ENCODE results near the gene EGFL6. TPM values are rescaled to one million over a fixed set of nuclear protein-coding genes. Genes with fewer than 3 reads are reported as not detected.

The EGFL6 gene
- total and polyA plus RNA-seq, 2 of the 13 experiments (the other 11 are each of a cell fraction or from before 2014, with no cell fraction given) = not detected

DNA sequence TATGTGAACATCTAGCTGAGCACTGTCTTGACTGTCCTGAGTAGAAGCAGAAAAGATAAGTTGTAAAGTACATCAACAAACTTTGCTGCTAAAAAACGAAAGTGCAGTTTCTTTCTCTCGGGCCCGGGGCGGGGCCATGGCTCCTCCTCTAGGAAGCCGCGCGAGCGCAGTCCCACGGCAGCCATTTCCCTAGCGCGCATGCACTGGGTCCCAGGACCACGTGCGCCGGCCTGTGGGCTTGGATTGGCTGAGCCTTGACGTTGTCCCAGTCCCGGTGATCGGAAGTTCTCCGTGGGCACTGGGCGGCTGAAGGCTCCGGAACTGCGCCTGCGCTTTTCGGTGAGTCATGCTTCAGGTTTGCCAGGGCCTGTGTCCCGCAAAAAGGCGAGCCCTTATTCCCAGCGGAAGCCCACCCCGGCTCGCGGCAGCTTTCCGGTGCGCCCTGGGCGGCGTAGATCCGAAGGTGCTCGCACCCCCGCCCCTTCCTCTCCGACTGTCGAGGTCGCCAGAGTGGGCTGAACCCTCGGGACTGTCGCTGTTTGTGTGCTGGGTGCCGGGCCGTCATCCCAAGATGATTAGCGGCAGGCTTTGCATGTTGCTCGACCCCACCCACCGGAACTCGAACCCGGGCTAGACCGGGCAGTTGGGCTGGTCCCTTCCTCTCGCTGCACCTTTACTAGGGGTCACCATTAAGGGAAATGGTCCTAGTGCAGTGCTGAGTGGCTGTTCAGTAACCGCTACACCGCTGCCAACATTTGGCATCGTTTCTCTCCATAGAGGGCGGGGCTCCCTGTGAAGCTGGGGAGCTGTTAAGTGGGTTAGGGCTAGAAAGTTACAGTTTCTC lies 83.7 kb downstream of the EGFL6 start, which contains the start of gene TCEANC (continued):
- TF ChIP-seq, protein P1, sequence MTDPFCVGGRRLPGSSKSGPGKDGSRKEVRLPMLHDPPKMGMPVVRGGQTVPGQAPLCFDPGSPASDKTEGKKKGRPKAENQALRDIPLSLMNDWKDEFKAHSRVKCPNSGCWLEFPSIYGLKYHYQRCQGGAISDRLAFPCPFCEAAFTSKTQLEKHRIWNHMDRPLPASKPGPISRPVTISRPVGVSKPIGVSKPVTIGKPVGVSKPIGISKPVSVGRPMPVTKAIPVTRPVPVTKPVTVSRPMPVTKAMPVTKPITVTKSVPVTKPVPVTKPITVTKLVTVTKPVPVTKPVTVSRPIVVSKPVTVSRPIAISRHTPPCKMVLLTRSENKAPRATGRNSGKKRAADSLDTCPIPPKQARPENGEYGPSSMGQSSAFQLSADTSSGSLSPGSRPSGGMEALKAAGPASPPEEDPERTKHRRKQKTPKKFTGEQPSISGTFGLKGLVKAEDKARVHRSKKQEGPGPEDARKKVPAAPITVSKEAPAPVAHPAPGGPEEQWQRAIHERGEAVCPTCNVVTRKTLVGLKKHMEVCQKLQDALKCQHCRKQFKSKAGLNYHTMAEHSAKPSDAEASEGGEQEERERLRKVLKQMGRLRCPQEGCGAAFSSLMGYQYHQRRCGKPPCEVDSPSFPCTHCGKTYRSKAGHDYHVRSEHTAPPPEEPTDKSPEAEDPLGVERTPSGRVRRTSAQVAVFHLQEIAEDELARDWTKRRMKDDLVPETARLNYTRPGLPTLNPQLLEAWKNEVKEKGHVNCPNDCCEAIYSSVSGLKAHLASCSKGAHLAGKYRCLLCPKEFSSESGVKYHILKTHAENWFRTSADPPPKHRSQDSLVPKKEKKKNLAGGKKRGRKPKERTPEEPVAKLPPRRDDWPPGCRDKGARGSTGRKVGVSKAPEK (CRISPR knock-in tag; IDR thresholded peaks at IDR 0.05; ENCODE audit: borderline replicate concordance) = no peak
- TF ChIP-seq, protein P2, sequence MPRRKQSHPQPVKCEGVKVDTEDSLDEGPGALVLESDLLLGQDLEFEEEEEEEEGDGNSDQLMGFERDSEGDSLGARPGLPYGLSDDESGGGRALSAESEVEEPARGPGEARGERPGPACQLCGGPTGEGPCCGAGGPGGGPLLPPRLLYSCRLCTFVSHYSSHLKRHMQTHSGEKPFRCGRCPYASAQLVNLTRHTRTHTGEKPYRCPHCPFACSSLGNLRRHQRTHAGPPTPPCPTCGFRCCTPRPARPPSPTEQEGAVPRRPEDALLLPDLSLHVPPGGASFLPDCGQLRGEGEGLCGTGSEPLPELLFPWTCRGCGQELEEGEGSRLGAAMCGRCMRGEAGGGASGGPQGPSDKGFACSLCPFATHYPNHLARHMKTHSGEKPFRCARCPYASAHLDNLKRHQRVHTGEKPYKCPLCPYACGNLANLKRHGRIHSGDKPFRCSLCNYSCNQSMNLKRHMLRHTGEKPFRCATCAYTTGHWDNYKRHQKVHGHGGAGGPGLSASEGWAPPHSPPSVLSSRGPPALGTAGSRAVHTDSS (CRISPR knock-in tag; conservative IDR thresholded peaks at IDR 0.05) = no peak
- TF ChIP-seq, protein P3, sequence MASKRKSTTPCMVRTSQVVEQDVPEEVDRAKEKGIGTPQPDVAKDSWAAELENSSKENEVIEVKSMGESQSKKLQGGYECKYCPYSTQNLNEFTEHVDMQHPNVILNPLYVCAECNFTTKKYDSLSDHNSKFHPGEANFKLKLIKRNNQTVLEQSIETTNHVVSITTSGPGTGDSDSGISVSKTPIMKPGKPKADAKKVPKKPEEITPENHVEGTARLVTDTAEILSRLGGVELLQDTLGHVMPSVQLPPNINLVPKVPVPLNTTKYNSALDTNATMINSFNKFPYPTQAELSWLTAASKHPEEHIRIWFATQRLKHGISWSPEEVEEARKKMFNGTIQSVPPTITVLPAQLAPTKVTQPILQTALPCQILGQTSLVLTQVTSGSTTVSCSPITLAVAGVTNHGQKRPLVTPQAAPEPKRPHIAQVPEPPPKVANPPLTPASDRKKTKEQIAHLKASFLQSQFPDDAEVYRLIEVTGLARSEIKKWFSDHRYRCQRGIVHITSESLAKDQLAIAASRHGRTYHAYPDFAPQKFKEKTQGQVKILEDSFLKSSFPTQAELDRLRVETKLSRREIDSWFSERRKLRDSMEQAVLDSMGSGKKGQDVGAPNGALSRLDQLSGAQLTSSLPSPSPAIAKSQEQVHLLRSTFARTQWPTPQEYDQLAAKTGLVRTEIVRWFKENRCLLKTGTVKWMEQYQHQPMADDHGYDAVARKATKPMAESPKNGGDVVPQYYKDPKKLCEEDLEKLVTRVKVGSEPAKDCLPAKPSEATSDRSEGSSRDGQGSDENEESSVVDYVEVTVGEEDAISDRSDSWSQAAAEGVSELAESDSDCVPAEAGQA (IDR thresholded peaks at IDR 0.05; ENCODE audit: low read depth) = no peak
- TF ChIP-seq, protein P3 (CRISPR knock-in tag; IDR thresholded peaks at IDR 0.05; ENCODE audit: borderline replicate concordance) = no peak
- TF ChIP-seq SALL1 (CRISPR knock-in tag; IDR thresholded peaks at IDR 0.05) (peak; percentile 70), HDAC1 (CRISPR knock-in tag; IDR thresholded peaks at IDR 0.05) (peak; percentile 53; the same call in 1 of the 2 replicates), ZNF432 (CRISPR knock-in tag; IDR thresholded peaks at IDR 0.05; ENCODE audit: borderline replicate concordance) (no peak), HMGA1 (CRISPR knock-in tag; conservative IDR thresholded peaks at IDR 0.05) (no peak), RORA (CRISPR knock-in tag; IDR thresholded peaks at IDR 0.05) (no peak), FOXA3 (CRISPR knock-in tag; IDR thresholded peaks at IDR 0.05) (no peak), ZNF572 (CRISPR knock-in tag; IDR thresholded peaks at IDR 0.05) (no peak), RELA (CRISPR knock-in tag; IDR thresholded peaks at IDR 0.05) (no peak), NR2C2 (CRISPR knock-in tag; IDR thresholded peaks at IDR 0.05; ENCODE audit: borderline replicate concordance) (peak; percentile 43; the same call in 1 of the 2 replicates), ZNF891 (CRISPR knock-in tag; IDR thresholded peaks at IDR 0.05) (no peak)
- TF ChIP-seq, protein P4, sequence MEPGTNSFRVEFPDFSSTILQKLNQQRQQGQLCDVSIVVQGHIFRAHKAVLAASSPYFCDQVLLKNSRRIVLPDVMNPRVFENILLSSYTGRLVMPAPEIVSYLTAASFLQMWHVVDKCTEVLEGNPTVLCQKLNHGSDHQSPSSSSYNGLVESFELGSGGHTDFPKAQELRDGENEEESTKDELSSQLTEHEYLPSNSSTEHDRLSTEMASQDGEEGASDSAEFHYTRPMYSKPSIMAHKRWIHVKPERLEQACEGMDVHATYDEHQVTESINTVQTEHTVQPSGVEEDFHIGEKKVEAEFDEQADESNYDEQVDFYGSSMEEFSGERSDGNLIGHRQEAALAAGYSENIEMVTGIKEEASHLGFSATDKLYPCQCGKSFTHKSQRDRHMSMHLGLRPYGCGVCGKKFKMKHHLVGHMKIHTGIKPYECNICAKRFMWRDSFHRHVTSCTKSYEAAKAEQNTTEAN (CRISPR knock-in tag; conservative IDR thresholded peaks at IDR 0.05) = no peak
- TF ChIP-seq, protein P5, sequence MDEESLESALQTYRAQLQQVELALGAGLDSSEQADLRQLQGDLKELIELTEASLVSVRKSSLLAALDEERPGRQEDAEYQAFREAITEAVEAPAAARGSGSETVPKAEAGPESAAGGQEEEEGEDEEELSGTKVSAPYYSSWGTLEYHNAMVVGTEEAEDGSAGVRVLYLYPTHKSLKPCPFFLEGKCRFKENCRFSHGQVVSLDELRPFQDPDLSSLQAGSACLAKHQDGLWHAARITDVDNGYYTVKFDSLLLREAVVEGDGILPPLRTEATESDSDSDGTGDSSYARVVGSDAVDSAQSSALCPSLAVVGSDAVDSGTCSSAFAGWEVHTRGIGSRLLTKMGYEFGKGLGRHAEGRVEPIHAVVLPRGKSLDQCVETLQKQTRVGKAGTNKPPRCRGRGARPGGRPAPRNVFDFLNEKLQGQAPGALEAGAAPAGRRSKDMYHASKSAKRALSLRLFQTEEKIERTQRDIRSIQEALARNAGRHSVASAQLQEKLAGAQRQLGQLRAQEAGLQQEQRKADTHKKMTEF (CRISPR knock-in tag; IDR thresholded peaks at IDR 0.05) = peak; percentile 63
